HG02840 (cell line): Measurements from ENCODE around the gene GAPT.

Experiments used
- ATAC-seq: cut with Tn5 transposase; IDR thresholded peaks from one replicate; pipeline ENCODE4 v1.9.1; 2021; ENCODE audit warnings: mild to moderate bottlenecking, moderate library complexity, moderate number of reproducible peaks; ENCODE audit not compliant: unreplicated experiment, low FRiP score

The GAPT gene

DNA sequence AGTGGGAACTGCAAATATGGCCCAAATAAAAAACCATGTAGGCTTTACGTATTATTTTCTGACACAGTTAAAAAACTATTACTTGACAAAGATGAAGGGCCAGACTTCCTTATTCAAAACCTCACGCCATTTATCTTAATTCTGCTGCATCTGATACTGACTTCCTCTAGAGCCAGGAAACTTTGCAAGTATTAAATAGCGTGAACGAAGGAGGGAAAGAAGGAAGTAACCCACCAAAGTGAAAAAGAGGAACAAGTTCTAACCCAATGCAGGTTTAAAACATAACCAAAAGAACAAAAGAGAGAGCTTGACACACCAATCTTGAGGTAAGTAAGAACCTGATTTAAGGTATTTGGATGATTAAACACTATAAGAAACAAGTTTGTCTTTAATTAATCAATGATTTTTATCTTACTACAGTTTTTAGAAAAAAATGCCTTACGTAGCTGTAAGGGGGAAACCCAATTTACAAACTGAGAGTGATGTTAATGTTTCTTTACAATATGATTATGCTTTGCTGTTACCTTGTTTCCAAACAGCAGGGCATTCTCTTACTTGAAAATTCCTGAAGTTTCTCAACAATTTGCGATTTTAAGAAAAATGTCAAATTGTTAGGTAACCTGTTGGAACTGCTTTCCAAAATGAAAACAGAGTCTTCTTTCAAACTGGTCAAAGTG is at the start of gene GAPT:
Gene GAPT, plus strand, starts transcription at position 220 of the 677 bp plus-strand sequence. CDS start 3,102 bp downstream, outside the sequence.
- peak; percentile 76 for ATAC-seq

DNA sequence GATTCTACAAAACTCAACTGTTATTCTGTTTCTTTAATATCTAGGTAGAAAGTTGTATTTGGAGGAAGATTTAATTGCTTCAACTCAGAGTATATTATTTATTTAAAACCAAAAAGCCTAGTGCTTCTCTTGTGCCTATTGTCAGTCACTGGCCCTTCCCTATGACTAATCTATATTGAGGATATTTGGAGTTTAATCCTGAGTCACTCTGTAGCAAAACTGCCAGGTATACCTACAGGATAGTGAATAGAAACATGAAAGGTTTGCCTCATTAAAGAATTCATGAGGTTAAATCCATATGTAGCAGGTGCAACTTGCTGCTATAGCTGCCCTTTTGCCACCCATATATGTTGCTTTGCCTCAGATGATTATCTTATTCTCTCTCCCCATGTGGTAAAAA is 46.4 kb upstream of the GAPT start:
- no peak for ATAC-seq

DNA sequence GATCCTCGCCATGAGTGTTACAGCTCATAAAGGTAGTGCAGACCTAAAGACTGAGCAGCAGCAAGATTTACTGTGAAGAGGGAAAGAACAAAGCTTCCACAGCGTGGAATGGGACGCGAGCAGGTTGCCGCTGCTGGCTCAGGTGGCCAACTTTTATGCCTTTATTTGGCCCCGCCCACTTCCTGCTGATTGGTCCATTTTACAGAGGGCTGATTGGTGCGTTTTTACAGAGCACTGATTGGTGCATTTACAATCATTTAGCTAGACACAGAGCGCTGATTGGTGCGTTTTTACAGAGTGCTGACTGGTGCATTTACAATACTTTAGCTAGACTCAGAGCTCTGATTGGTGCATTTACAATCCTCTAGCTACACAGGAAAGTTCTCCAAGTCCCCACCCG is 45.2 kb upstream of the GAPT start:
- ATAC-seq, result no peak

DNA sequence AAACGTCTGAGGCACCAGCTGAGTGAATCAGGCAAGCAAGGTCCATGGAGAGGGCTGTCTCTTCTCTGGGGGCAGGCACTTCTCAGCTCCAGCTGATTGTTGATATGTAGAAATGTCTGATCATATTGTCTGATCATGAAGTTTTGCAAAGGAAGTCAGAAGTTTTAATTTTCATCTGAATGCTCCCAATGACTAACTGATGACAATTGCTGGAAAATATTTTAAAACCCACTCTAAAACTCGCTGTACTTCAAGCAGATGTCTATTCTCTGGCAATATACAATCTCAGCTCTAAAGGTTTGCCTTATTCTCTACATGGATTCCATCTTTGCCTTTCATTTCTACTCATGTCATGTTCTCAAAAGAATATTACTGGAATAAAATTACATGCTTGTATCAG is 44.0 kb upstream of the GAPT start:
- no peak for ATAC-seq

DNA sequence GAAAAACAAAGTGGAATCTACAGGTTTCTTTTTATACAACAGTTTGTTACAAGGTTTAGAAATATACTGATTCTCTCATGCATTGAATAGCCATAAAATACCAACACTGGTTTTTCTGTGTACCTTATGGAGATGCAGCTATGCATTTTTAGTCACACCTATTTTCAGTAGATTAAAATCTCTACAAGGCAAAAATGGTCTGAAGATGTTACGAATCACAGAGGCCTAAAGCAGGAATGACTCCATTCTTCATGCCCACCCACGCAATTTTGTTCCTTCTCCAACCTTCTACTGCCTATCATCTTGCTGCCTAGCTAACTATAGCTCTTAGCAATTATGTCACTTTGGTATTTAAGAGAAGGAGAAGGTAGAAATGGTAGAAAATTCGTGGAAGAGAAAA is 41.2 kb upstream of the GAPT start:
- ATAC-seq, result no peak

DNA sequence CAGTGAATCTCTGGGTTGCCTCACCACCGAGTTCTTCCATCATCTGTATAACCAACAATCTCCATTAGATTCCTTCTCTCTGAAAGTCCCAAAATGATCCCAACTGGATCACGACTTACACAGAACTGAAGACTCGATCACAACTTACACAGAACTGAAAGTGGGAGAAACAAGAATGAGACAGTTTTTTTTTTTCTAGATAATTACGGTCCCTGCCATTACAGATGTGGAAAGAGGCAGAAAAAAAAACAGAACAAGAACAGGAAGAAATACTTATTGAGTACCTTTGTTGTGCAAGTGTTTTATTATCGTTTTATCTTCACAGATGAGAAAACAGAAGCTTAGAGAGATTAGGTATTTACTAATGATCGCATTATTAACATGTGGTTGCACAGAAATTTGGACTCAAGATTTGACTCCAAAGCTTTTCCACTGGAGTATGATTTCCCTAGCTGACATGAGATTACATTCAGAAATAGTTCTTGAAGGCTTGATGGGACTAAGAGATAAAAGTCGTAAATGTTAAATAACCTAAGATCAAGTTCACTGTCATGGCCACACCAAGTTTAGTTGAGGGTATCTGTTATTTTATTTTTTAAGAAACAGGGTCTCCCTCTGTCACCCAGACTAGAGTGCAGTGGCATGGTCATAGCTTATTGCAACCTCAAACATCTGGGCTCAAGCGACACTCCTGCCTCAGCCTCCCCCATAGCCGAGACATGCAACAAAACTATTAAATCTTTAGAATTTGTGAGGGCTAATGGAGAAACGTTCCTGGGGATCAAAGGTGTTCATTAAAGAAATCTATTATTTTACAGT is 40.2 kb upstream of the GAPT start:
- no peak for ATAC-seq

DNA sequence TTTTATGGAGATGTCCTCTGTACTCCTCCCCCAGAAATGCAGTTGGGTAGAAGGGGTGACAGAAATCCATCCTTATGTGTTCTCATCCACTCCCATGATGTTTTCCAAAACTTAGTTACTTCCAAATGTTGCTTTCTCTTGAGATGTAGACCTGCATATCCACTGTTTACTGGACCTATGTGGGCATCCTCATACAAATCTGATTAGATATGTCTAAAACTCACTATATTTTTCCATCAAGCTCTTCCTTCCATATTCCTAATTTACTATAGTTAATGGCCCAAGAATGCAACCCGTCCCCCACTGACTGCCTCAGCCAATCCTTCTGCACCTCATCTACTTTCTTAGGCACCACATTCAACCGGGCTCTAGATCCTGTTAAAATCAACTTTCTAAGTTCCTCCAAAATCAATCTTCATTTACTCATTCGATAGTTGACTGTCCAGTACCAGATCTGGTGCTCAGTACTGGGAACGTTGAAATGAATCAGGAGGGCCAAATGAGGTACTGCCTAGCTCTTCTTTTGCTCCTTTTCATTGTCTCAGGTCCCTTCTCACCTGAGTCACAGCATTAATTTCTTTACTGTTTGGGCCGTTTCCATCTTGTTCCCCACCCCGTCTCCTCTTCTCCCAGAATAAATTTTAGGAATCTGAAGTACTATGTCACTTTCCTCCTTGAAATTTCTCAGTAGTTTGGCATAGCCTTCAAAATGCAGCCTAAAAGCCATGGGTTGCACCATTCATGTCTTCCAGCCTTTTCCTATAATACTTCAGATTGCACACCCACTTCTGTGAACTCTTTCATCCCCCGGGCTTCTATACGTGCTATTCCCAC is 39.3 kb upstream of the GAPT start:
- ATAC-seq, result no peak

DNA sequence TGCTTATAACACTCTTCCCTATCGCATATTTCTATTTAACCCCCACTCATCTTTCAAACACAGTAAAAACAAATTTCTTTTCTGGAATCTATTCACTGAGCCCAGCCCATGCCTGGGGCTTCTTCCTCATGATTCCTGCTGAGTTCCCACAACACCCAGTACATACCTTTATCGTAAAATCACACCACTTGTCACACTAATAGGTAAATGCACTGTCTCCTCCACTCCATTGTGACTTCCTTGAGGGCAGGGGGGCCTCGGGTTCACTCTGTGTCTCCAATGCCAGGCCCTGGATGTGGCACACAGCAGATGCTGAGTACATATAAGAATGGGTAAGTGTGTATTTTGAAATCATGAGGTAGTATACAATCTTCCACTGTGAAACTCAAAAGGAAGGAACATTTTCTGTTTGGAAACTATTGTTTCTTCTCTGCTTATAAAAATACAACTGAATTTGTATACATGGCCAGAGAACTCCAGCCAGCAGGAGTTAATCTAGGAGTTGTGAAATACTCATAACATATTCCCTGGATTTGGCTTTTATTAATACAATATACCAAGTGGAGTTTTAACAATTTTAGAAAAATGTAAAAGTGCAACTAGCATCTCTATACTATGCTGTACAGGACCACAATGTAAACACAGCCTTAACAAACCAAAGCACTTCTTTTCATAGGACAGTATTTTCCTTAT is 38.5 kb upstream of the GAPT start:
- no peak for ATAC-seq

DNA sequence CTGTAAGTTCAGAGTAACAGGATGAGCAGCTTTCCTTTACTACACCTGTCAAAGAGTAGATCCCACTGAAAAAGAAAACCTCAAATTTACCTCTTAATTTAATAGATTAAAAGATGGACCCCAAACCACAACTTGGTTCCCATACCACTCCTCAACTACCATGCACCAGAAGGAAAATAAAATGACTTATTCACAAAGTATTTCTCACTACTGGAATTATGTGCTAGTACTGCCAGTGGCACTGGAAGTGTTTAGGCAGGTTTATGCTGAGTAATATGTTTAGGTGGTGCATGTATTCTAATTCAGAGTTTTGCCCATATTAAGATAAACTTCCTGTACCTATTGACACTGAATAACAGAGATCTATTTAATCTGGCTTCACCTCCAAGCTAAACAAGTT is 37.9 kb upstream of the GAPT start:
- no peak for ATAC-seq

DNA sequence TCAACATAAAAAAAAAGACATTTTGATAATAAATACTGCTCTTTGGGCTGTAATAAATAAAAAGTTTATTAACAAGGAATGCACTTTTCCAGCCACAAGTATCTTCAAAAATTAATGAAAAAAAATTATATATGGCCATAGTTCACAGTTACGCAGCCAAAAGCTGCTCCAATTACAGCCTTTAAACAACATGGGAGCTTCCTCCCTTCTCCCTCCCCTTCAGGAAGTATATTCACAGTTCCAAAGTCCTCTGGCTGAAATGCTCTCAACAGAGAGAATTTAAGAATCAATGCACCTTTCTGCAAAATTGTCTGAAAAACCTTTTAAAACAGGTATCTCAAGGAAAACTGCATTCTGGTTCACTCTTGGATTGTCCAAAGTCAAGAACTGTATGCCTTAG is 37.2 kb upstream of the GAPT start:
- no peak for ATAC-seq

DNA sequence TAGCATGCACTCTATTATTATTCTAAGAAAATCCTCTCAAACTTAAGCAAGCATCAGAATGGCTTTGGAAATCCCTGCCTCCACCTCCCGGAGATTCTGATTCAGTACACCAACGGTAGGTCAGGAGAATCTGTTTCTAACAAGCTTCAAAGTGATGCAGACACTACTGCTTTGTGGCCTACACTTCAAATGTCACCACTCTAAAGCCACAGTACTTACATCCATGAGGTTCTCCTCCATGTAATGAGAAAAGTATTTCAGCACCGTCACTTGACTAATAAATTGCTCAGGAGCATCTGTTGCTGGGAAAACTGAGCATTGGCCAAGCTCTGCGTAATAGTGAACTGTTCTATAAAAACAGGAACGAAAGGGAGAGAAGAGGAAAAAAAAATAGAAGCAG is 36.2 kb upstream of the GAPT start:
- no peak for ATAC-seq

DNA sequence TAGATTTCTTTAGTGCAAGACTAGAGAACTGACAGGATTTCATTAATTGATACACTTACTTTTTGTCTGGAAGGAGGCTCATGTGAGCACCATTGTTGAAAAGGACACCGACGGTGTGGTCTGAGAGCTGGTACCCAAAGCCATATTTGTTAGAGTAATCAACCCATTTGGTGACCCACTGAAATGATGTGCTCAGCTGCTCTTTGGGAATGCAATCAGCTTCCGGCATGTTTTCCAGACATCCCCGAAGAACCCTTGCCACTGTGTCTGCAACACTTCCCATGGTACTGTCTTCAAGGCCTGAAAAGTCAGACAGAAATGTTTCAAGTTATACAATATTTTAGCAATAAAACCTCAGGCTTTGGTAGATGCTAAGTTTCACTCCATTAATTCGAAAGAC is 35.8 kb upstream of the GAPT start:
- ATAC-seq, result no peak

DNA sequence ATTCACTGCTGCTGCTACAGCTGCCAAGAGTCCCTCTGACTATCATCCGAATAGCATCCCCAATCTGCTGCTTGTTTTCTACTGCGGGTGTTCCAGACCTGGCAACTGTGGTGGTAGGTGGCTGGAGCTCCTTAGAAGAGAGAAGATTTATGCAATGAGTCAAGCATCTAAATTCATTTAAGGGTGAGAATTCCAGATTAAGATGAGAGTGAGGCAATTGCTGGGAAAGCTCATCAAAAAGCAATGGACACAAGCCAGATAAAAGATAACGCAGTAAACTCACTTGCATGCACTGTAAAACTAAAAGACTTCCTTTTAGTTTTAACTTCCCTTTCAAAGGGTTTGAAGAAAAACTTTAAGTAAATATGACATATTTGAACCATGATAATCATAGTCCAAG is 35.2 kb upstream of the GAPT start:
- ATAC-seq, result no peak

DNA sequence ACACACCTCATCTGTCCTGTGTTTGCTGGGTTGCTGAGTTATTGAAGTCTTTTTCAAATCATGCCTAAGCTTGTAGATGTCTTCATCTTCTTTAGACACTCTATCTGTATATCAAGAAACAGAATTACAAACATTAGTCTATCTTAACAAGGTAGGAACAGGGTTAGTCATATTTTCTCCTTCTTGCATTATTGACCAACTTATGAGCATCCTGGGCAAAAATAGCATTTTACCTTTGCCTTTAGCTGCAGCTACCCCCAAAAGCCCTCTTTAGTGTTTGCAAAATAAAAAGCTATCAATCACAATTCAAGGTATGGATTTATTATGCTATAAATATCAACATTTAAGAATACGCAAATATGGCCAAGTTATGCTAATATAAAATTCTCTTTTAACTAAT is 34.7 kb upstream of the GAPT start:
- ATAC-seq, result no peak

DNA sequence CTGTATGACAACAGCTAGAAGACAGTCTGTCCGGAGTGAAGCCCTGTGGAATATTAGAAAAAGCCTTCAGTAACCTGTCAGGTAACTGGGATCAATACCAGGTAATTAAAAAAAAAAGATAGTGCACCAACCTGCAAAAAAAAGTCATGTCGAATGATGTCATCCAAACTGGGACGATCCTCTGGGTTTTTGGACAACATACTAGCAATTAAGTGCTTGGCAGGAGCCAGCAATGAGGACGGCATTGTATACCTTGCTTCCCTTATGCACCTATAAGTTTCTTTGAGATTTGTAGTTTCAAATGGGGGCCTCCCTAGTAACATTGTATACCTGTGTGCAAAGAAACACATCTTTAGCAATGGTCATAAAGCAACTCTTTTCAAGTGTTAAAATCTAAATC is 34.2 kb upstream of the GAPT start:
- ATAC-seq, result no peak

DNA sequence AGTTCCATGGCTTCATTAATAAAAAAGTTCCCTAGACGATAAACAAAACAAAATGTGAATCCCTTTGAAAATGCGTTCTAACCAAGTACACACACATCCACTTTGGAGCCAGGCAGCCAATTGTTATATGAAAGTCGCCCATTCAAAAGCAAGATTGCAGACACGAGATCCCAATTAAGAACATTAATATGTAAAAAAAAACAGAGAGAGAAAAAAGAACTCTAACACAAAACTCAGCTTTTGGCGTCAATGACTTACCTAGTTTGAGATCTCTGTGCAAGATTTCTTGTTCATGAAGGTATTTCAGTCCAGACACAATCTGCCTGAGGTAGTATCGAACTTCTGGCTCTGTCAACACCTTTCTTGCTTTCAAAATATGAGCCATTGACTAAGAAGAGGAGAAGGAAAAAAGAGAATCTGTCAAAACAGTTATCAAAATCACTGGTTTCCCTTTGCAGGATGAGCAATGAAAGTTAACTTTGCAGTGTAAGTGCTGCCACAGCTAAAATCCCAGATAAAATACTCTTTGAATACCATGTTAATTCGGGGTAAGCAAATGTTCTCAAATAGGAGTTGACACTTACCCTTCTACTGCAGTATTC is 33.0 kb upstream of the GAPT start:
- no peak for ATAC-seq

DNA sequence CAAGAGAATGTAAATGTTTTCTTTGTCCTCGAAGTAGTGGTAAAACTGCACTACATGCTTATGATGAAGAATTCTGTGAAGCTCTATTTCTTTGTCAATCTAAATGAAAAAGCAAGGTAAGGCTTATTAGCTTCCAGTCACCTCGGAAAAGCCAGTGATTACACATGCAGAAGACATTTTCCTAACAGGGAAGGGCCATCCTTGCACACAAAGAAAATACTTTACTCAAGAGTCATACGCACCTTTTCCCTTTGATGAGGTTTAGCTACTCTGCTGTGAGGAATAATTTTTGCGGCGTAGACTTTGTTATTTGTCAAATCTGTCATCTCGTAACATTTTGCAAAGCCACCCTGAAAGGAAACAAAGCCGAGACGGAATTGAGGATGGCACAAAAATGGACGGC is 32.5 kb upstream of the GAPT start:
- no peak for ATAC-seq

DNA sequence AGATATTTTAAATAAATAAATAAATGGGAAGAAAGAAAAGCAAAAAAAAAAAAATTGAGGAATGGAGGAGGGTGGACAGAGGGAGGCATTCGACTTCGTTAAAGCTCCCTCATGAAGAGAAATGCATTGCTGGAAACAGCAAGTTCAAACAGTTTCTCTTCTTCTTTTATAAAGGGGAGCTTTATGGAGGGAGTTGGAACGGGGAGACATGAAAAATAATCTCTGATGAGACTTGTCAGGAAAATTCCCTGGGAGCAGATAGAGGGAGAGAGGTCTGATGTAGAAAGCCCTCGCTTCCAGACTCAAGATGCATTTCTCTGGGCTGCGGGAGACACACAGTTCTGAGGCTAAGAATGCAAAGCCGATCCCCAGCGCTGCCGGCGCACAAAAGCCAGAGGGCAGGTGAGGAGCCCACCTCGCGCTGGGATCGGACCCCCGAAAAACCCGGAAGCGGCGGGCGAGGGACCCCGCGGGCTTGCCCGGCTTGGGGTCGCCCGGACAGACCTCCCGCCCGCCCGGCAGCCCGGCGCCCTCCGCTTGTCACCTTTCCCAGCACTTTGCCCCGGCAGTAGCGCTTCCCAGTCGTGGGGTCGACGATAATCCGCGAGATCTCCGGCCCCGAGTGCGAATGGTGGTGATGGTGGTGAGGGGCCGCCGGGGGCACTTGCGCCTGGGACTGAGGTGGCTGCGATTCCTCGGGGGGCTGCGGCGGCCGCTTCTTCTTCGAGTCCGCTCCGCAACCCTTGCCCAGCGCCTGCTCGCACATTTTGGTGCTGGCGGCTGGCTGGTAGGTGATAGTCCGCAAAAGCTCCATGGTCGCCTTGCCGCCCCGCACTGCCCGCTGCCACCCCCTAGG is 31.9 kb upstream of the GAPT start:
- ATAC-seq, result no peak

DNA sequence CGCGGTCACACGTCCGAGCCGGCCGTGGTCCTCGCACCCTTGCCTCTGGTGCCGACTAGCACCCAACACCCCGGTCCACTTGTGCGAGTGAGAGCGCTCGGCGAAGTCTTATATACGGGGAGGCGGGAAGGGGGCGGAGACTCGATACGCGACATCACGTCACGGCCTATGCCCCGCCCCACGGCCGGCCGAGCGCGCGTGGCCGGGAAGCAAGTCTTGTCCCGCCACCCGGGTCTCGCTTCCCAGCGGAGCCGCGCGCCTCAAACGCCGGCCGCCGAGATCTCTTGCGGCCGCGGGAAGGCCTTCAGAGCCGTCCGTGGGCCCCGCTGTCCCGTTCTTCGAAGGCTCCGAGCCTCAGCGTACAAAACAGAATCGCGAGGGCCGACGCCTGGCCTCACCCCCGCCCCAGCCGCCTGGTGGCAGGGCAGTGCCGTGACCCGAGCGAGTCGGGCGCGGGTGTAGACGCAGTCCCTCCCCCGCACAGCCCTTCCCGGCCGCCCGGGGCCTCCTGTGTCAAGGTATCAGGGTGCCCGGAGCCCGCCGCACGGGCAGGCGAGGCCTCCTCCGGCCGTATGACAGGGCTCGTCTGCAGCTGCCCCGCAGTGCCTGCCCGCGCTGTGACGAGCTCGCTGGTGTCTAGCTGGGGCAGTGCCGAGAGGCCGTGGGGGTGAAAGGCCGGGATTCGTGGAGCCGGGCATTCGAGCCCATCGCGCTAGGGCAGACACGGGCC is 31.1 kb upstream of the GAPT start, which contains the start of gene PLK2:
Gene PLK2, minus strand, starts transcription at position 85 of the 730 bp plus-strand sequence. CDS start 127 bp downstream, outside the sequence.
- peak; percentile 80 for ATAC-seq
